IPS-NIHi11 (cell line): ENCODE results near the gene RRP1.
A peak's percentile ranks its signal among the peaks of the same experiment; 100 is the strongest.

ENCODE experiments used
- DNase-seq: peaks from one replicate; pipeline ENCODE4 v3.0.0; 2012; ENCODE audit warnings: mixed read lengths, low spot score

RRP1 gene

DNA sequence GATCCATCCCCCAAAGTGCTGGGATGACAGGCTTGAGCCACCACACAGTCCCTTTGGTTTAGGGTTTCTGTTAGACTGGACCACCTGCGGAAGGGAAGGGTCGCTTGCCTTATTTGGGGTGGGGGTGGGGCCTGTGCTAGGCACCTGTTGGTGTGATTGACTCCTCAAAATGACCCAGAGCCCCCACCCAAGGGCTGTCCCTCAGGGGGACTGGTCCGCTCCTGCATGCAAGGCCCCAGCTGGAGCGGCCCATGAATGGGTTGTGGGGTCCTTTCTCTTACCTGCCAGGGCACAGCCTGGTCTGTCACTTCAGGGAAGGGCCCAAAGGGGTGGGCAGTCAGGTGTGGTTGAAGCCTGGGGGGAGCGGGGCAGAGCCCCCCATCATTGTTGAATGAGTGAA is 11.4 kb upstream of the RRP1 start:
- DNase-seq = no peak

DNA sequence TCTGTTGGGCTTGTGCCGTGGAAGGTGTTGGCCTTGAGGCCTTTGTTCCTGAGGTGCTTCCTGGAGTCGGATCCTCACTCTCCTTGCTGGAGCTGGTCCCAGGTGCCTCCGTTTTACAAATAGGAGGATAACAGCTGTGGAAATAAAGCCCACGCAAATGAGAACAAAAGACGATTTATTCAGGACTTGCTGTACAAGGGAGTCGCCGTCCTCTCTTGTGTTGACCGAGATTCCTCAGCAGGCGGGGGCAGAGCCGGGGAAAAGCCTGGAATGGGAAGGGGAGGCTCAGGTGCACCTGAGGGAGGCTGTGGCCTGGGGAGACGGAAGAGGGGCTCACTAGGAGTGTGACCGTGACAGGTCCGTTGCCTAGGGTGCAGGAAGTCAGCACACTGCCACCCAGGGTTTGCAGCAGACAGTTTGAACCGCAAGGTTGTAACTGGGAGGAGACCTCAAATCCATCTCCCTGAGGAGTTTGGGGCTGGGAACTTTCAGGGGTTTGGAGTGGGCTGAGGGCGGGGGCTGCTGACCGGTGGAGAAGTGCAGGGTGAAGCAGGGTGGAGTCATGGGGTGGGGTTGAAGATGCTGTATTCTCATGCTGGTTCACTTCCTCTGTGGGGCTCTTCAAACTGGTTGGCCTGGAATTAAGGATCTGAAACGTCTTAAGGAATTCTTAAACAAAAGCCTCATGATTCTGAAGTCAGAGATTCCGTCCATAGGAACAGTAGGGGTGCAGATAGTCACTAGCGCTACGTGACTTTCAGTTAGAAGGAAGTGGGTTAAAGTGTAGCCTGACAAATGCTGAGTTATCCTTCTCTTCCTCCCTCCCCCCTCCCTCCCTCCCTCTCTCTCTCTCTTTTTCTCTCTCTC is 10.7 kb upstream of the RRP1 start:
- DNase-seq = no peak

DNA sequence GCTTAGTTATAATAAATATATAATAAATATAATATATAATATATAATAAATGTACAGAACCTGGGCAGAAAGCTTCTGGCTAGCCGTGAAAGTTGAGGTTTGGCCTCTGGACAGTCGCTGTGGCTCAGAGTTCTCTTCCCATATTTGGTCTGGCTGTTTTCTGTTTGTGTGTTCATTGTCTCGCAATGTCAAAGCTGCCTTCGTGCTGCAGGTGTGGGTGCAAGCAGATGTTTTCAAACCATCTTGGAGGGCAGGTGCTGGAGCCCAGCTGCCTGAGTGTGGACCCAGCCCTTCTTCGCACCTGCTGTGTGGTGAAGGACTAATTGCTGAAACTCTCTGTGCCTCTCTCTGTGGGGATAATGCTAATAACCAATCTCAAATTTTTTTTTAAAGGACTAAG is 9.7 kb upstream of the RRP1 start:
- no peak for DNase-seq

DNA sequence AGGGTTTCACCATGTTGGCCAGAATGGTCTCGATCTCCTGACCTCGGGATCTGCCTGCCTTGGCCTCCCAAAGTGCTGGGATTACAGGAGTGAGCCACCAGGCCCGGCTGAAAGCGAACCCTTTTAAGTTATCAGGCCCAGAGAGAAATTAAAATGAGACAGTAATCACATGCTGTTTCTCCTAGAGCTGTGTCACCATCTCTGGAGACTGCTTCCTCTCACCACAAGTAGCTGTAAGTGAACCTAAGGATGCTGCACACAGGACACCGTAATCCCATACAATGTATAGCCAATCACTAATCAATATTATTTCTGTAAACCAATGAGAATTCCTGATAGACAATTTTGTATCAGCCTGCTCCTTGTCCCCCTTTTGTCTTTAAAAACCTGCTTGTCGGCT is 7.5 kb upstream of the RRP1 start:
- no peak for DNase-seq

DNA sequence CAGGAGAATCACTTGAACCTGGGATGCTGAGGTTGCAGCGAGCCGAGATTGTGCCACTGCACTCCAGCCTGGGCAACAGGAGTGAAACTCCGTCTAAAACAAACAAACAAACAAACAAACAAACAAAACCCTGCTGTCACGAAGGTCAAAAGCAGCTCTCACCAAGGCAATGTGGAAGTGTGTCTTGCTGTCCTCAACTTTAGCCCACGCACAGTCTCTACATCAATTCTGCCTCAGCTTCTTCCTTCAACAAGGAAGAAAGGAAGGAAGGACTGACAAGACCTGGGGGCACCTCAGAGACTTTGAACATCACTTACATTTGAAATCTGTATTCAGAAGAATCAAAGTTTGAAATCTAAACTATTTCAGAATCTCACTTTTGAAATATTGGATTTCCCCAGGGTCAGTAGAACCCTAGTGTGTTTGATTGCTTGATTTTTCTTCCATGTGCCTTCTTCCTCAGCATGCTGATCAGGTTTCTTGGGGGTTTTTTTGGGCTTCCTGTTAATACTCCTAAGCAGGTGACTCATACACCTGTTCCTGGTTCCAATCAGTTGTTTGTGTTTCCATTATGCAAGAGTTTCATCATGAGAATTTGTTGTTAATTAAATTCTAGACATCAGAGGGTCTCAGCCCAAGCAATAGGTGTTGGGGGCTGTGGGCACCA is 6.8 kb upstream of the RRP1 start:
- DNase-seq = no peak

- DNase-seq = no peak
Observed at GRCh38 chr21:43783098-43783700, 6.2 kb upstream of the RRP1 start.

- DNase-seq = no peak
Observed at GRCh38 chr21:43785134-43785533, 4.2 kb upstream of the RRP1 start.

GRCh38 chr21:43786300-43786806 is 3.0 kb upstream of the RRP1 start:
- no peak for DNase-seq

- no peak for DNase-seq
Observed at GRCh38 chr21:43786807-43787440, 2.5 kb upstream of the RRP1 start.

DNA sequence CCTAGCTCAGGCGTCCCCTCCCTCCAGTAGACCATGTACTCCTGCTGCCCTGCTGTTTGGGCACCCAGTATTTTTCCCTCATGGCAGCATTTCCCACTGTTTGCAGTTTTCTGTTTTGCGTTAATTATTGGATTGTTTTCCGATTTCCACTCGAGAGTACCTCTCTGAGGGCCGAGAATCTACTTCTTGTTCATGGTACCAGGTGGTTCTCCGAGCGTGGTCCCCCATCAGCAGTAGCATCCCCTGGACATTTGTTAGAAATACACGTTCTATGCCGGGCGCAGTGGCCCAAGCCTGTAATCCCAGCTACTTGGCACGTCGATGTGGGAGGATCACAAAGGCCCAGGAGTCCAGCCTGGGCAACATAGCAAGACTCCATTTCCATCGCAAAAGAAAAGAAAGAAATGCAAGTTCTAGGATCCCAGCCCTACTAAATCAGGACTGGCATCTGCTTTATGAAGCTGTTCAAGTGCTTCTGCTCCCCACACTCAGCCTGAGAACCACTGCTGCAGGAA is 690 bp downstream of the RRP1 start:
- DNase-seq = no peak

DNA sequence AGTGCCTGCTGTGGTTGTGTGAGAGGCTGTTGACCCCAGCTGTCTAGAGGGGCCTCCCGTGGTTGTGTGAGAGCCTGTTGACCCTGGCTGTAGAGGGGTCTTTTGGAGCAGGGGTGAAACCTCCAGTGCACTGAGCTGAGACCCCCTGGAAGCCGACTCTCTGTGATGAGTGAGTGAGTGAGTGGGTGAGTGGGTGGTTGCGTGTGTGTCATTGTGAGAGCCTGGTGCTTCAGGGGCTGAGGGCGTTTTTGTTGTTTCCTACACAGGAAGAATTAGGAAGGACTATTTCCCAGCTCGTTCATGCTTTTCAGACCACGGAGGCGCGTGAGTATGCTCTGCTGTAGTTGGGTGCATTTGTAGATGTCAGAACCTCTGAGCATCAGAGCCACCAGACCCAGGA is 3.0 kb downstream of the RRP1 start:
- DNase-seq = no peak

DNA sequence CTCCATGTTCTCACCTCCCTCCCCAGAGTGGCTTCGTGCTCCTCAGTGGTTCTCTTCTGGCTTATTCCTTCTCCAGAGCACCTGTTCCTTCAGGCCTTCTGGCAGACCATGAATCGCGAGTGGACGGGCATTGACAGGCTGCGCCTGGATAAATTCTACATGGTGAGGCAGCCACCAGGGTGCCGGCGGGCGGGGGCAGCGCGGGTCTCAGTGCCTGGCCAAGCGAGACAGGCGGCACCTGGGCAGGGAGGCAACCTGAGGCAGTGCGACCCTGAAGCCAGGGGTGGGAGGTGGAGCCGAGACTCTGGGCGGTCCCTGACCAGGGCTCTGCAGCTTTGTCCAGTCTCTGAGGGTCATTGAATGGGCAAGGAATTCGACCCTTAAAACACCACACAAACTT is 3.9 kb downstream of the RRP1 start:
- DNase-seq = no peak

DNA sequence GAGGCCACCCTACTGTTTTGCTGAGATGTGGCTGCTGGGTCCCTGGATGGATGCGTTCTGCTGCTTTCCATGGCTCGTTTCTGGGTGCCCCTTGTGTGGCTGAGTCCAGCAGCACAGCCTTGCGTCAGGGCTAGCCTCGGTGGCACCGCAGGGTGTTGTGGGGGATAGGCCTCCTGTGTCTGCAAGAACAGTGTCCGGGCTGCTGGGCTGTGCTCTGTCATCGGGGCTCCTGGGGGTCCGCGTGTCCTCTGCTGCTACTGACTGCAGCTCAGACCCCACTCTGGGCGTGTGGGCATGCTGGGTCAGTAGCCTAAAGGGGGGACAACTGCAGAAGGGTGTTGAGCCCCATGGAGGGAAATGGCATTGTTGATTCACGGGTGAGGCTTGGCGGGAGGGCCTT is 4.9 kb downstream of the RRP1 start:
- no peak for DNase-seq

- no peak for DNase-seq
Observed at GRCh38 chr21:43794857-43795256, 5.5 kb downstream of the RRP1 start.

DNA sequence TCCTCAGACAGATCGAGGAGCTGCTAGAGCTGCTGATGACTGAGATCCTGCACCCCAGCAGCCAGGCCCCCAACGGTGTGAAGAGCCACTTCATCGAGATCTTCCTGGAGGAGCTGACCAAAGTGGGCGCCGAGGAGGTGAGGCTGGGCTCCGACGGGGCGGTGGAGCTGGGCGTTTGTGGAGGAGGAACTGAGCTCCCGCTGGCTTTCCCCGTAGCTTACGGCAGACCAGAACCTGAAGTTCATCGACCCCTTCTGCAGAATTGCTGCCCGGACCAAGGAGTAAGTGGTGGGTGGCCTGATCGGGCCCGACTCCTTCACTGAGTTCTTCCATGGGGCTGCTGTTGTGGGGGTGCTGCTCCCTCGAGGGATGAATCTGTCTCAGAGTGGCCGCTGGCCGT is 8.0 kb downstream of the RRP1 start:
- no peak for DNase-seq

GRCh38 chr21:43797925-43798715 is 8.7 kb downstream of the RRP1 start:
- DNase-seq = no peak

DNA sequence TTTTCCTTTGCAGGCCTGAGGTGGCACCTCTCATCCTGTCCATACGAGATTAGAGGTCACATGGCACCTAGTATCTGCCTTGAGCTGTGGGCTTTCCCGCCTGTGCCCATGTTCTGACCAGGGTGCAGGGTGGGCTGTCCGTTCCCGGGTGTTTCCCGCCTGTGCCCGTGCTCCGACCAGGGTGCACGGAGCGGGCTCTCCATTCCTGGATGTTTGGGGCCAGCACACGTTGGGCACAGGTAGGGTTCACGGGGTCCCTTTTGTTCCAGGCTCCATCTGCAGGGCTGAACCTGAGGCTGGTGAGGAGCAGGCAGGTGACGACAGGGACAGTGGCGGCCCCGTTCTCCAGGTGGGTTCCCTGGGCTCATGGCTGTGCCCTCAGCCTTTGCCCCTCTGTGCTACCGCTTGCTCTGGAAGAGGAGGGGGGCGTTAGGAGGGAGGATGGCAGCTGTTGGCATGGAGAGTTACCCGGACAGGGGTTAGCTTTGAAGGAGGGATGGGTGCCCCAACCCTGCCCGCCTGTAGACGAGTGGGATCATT is 10.0 kb downstream of the RRP1 start:
- peak; percentile 4 for DNase-seq

DNA sequence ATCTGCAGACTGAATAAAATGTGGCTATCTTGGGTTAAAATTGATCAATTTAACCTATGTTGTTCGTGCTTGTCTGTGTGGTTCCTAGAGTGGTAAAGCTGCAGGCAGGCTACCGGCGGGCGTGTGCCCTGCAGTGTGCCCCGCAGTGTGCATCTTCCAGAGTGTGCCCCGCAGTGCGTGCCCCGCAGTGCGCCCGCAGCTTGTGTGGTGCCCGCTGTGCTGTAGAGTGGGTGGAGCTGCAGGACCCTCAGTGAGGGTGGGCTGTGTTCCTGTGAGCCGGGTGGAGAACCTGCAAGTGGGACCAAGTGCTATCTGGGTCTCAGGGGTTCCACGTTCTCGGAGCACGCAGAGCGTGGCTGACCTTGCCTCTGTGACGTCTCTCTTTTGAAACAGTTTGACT is 10.7 kb downstream of the RRP1 start:
- no peak for DNase-seq

GRCh38 chr21:43800566-43800965 is 11.2 kb downstream of the RRP1 start:
- DNase-seq = no peak

DNA sequence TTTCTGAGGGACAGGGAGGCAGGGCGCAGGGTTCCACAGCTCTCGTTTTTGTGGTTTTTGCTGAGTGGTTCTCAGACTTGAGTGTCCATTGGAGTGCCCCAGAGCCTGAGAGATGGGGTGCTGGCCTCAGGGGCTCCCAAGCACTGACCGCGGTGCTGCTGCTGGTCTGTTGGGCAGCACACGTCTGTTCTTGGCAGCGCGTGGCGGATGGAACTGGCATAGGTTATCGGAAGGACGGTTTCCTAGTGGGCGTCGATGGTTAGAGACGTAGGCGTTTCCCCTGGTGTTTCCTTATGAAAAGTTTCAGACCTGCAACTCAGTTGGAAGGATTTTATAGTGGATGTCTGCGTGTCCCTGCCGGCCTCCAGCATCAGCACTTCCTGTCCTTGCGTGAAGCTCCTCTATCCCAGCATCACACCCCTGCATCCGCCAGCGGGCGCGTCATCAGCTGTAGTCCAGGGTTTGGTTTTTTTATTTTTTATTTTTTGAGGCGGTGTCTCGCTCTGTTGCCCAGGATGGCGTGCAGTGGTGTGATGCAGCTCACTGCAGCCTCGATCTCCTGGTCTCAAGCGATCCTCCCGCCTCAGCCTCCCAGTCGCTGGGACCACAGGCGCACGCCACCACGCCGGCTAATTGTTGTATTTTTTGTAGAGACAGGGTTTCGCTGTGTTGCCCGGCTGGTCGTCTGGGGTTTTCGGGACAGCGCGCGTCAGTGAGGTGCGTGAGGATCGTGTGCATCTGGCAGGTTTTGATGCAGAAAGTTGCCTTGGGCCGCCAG is 11.8 kb downstream of the RRP1 start:
- no peak for DNase-seq
